ENCODE results near the gene SYT5. TPM values are rescaled to one million over a fixed set of nuclear protein-coding genes. Genes with fewer than 3 reads are reported as not detected.
"Not testable (repeated sequence)": the region's sequence is repeated elsewhere in the genome, so short reads cannot be mapped to it uniquely, and the experiment has no call there.

The SYT5 gene
- polyA plus RNA-seq, 4 donors = 0.22 to 4.7 (median 1.1) TPM

DNA sequence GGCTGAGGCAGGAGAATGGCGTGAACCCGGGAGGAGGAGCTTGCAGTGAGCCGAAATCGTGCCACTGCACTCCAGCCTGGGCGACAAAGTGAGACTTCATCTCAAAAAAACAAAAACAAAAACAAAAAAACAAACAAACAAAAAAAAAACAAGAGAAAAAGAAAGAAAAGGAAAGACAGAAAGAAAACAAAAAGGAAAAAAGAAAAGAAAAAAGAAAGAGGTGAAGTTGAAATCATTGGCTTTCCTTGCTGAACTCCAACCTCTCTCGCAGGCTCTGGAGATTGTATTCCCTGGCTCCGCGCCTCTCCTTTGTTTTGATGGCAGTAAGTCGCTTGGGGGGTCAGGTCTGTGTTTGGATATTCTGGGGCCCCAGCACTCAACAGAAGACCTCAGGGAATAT lies 7.8 kb downstream of the SYT5 start:
- not testable (repeated sequence) for DNase-seq; H3K9me3 ChIP-seq (ENCODE audit: control insufficient read depth in 2 of 2, insufficient read depth in 1 of 2, low read depth in 1 of 2, low read length in 1 of 2); FAIRE-seq; H3K4me3 ChIP-seq (ENCODE audit: low read depth in 1 of 3, low read length in 3 of 3); H3K27ac ChIP-seq (ENCODE audit: low read depth in 1 of 3, low read length in 2 of 3); H3K36me3 ChIP-seq (ENCODE audit: control insufficient read depth in 3 of 3, insufficient read depth in 2 of 3, low read depth in 1 of 3, low read length in 3 of 3); H3K4me1 ChIP-seq (ENCODE audit: control insufficient read depth in 3 of 3, insufficient read depth in 2 of 3, low read depth in 1 of 3, low read length in 2 of 3)
- 48 to 62% (median 55%) methylated on average over 9 of the region's 9 CpGs for WGBS, 3 donors
- peaks cover 7 to 77% (median 47%) of the 10 kb centered on the region in 3 donors for H3K27me3 ChIP-seq (ENCODE audit: control insufficient read depth in 3 of 3, insufficient read depth in 3 of 3, low read length in 3 of 3)

DNA sequence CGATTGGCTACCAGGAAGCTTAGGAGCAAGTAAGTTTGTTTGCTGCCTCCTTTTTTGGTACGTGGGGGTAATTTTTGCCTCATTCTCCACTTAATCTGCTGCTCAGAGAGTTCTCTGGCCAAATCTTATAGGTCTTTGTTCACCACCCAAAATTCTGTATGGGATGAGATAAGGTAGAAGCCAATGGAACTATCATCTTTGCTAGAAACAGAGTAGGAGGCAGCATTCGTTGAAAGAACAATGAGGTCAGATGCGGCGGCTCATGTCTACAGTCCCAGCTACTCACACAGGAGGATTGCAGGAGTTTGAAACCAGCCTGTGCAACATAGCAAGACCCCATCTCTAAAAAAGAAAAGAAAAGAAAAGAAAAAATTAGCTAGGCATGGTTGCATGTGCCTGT lies 8.6 kb downstream of the SYT5 start:
- no peak for DNase-seq
- Histone ChIP-seq H3K27ac (ENCODE audit: low read depth in 1 of 3, low read length in 2 of 3) (no peak overlapping the region), H3K4me3 (ENCODE audit: low read depth in 1 of 3, low read length in 3 of 3) (no peak overlapping the region), H3K9me3 (ENCODE audit: control insufficient read depth in 2 of 2, insufficient read depth in 1 of 2, low read depth in 1 of 2, low read length in 1 of 2) (peaks cover 0 to 4% of the 10 kb centered on the region in 2 donors), H3K36me3 (ENCODE audit: control insufficient read depth in 3 of 3, insufficient read depth in 2 of 3, low read depth in 1 of 3, low read length in 3 of 3) (no peaks in the 10 kb centered on the region), H3K4me1 (ENCODE audit: control insufficient read depth in 3 of 3, insufficient read depth in 2 of 3, low read depth in 1 of 3, low read length in 2 of 3) (peaks cover 2 to 11% (median 3%) of the 10 kb centered on the region in 3 donors), H3K27me3 (ENCODE audit: control insufficient read depth in 3 of 3, insufficient read depth in 3 of 3, low read length in 3 of 3) (peaks cover 7 to 69% (median 41%) of the 10 kb centered on the region in 3 donors)
- no peak for FAIRE-seq
- 70 to 74% (median 74%) methylated on average over 5 of the region's 5 CpGs for WGBS, 3 donors

DNA sequence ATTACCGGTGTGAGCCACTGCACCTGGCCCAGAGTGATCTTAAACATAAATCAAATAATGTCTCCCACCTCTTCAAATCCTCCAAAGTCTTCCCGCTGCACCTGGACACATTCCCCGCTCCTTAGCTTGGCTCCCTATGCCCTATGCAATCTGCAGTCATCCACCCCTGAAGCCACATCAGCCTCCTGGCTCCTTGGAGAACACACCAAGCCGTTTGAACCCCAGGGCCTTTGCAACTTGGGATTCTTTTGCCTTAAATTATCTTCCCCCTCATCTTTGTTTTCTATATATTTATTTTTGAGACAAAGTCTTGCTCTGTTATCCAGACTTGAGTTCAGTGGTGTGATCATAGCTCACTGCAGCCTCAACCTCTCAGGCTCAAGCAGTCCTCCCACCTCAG lies 11.0 kb downstream of the SYT5 start:
- H3K4me1 ChIP-seq (ENCODE audit: control insufficient read depth in 3 of 3, insufficient read depth in 2 of 3, low read depth in 1 of 3, low read length in 2 of 3) = peaks cover 2 to 11% (median 3%) of the 10 kb centered on the region in 3 donors
- 60 to 66% (median 64%) methylated on average over 4 of the region's 4 CpGs for WGBS, 3 donors
- peaks cover 0 to 47% (median 29%) of the 10 kb centered on the region in 3 donors for H3K27me3 ChIP-seq (ENCODE audit: control insufficient read depth in 3 of 3, insufficient read depth in 3 of 3, low read length in 3 of 3)
- H3K9me3 ChIP-seq (ENCODE audit: control insufficient read depth in 2 of 2, insufficient read depth in 1 of 2, low read depth in 1 of 2, low read length in 1 of 2) = no peaks in the 10 kb centered on the region
- FAIRE-seq (no peak), DNase-seq (no peak)
- H3K4me3 ChIP-seq (ENCODE audit: low read depth in 1 of 3, low read length in 3 of 3) = no peak overlapping the region
- no peak overlapping the region for H3K27ac ChIP-seq (ENCODE audit: low read depth in 1 of 3, low read length in 2 of 3)
- H3K36me3 ChIP-seq (ENCODE audit: control insufficient read depth in 3 of 3, insufficient read depth in 2 of 3, low read depth in 1 of 3, low read length in 3 of 3) = no peaks in the 10 kb centered on the region

DNA sequence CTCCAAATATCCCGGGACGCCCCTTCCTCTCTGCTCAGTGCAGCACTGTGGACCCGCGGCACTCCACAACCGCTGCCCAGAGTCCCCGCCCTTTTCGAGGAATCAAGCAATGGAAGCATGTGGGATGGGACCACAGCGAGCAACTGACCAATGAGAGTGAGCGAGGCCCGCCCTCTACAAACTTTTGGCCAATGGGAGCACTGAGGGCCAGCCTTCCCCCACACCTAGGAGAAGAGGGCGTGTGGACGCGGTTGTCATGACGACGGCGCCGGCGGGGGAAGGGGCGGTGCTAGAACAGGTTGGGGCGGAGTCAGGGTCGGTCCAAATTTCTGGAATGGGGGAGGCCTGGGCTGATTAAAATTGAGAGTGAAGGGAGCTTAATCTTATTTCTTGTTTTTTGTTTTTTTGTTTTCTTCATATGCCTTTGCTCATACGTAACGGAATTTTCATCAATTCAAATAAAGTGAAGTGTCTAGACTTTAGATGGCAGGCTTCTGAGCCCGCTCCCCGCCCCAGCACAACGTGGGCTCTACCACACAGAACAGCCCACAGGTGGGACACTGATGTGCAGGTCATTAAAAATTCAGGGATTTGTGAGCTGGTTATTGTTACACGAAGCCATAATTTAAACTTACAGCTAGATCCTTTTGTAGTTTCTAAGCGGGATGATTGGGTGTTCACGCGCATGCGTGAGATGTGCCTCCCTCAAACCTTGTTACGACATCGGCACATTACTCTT lies 13.4 kb downstream of the SYT5 start, which contains the start of gene DNAAF3:
Gene DNAAF3, minus strand, starts transcription at position 84 of the 739 bp plus-strand sequence. CDS start 200 bp downstream, outside the sequence.
- H3K27ac ChIP-seq (ENCODE audit: low read depth in 1 of 3, low read length in 2 of 3) = no peak within 1 kb of the TSS
- peak within 1 kb of the TSS in 2 of 3 donors; percentile 10 to 42 for H3K4me3 ChIP-seq (ENCODE audit: low read depth in 1 of 3, low read length in 3 of 3)
- no peaks in the 10 kb centered on the region for H3K9me3 ChIP-seq (ENCODE audit: control insufficient read depth in 2 of 2, insufficient read depth in 1 of 2, low read depth in 1 of 2, low read length in 1 of 2)
- peaks cover 0 to 43% (median 25%) of the 10 kb centered on the region in 3 donors for H3K27me3 ChIP-seq (ENCODE audit: control insufficient read depth in 3 of 3, insufficient read depth in 3 of 3, low read length in 3 of 3)
- peaks cover 0 to 4% (median 0%) of the 10 kb centered on the region in 3 donors for H3K4me1 ChIP-seq (ENCODE audit: control insufficient read depth in 3 of 3, insufficient read depth in 2 of 3, low read depth in 1 of 3, low read length in 2 of 3)
- DNase-seq (peak; percentile 96 to 97), FAIRE-seq (no peak)
- no peaks in the 10 kb centered on the region for H3K36me3 ChIP-seq (ENCODE audit: control insufficient read depth in 3 of 3, insufficient read depth in 2 of 3, low read depth in 1 of 3, low read length in 3 of 3)
- WGBS, 3 donors = 1 to 2% (median 1%) methylated on average over 30 to 33 of the region's 33 CpGs

DNA sequence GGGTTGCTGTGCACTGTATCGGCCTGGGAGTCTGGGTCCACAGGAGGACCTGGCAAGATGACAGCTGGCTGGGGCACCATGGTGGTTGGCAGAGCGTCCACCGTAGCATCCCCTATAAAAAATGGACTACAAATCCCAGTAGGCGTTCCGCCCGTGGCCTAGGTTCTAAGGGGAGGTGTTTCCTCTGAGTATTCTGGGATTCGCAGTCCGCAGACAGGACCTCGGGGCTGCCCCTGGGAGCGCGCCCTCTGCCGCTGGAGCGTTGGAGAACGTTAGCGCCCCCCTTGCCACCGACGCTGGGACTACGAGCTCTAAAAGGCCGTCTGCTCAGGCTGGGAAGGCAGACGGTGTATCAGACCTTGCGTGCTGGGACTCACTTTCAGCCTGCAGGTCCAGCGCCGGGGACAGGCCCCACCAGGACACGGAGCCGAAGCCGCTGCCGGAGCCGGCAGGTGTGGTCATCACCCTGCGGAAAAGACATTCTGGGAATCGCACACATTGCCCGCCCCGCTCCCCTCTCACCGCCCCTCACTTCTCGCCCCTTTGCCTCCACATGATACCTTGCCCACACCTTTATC lies 14.0 kb downstream of the SYT5 start:
- no peaks in the 10 kb centered on the region for H3K36me3 ChIP-seq (ENCODE audit: control insufficient read depth in 3 of 3, insufficient read depth in 2 of 3, low read depth in 1 of 3, low read length in 3 of 3)
- H3K27me3 ChIP-seq (ENCODE audit: control insufficient read depth in 3 of 3, insufficient read depth in 3 of 3, low read length in 3 of 3) = peaks cover 0 to 43% (median 26%) of the 10 kb centered on the region in 3 donors
- H3K4me3 ChIP-seq (ENCODE audit: low read depth in 1 of 3, low read length in 3 of 3) = peak overlapping the region in 2 of 3 donors; percentile 10 to 42
- no peak for FAIRE-seq
- no peak overlapping the region for H3K27ac ChIP-seq (ENCODE audit: low read depth in 1 of 3, low read length in 2 of 3)
- 1 to 4% (median 2%) methylated on average over 29 to 34 of the region's 34 CpGs for WGBS, 3 donors
- peak; percentile 69 to 87 for DNase-seq
- no peaks in the 10 kb centered on the region for H3K9me3 ChIP-seq (ENCODE audit: control insufficient read depth in 2 of 2, insufficient read depth in 1 of 2, low read depth in 1 of 2, low read length in 1 of 2)
- H3K4me1 ChIP-seq (ENCODE audit: control insufficient read depth in 3 of 3, insufficient read depth in 2 of 3, low read depth in 1 of 3, low read length in 2 of 3) = peaks cover 0 to 4% (median 0%) of the 10 kb centered on the region in 3 donors

DNA sequence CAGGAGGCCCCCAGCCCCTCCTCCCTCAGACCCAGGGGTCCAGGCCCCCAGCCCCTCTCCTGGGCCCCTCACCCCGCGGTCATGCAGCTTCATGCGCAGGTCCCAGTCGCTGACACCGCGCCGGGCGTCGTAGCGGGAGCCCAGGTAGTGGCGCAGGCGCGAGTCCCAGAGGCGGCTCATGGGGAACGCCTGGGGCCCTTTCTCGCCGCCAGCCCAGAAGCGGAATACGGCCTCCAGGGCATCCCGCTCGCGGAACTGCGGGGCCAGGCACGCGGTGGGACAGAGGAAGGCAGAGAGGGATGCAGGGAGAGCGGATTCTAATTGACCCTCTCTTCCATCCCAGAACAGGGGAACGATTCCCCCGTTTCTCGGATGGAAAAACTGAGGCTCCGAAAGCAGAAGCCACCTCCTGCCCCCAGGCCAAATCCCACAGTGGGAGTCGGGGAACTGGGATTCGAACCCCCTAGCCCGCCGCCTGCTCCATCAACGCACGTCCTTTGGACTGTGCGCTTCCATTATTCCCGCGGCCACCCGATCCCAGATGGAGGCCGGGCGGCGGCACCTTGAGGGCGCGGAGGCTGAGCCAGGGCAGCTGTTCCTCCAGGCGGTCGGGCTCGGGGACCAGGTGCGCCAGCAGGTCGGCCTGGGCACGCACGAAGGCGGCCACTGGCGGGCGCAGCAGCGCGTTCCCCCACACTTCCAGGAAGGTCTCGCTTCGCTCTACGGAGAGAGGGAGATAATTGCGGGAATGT lies 18.3 kb downstream of the SYT5 start:
- H3K27ac ChIP-seq (ENCODE audit: low read depth in 1 of 3, low read length in 2 of 3) = no peak overlapping the region
- no peaks in the 10 kb centered on the region for H3K36me3 ChIP-seq (ENCODE audit: control insufficient read depth in 3 of 3, insufficient read depth in 2 of 3, low read depth in 1 of 3, low read length in 3 of 3)
- no peak for FAIRE-seq
- no peaks in the 10 kb centered on the region for H3K9me3 ChIP-seq (ENCODE audit: control insufficient read depth in 2 of 2, insufficient read depth in 1 of 2, low read depth in 1 of 2, low read length in 1 of 2)
- H3K4me3 ChIP-seq (ENCODE audit: low read depth in 1 of 3, low read length in 3 of 3) = no peak overlapping the region
- peaks cover 0 to 59% (median 17%) of the 10 kb centered on the region in 3 donors for H3K27me3 ChIP-seq (ENCODE audit: control insufficient read depth in 3 of 3, insufficient read depth in 3 of 3, low read length in 3 of 3)
- DNase-seq = no peak
- 21 to 25% (median 25%) methylated on average over 52 to 61 of the region's 61 CpGs for WGBS, 3 donors
- peaks cover 0 to 5% (median 0%) of the 10 kb centered on the region in 3 donors for H3K4me1 ChIP-seq (ENCODE audit: control insufficient read depth in 3 of 3, insufficient read depth in 2 of 3, low read depth in 1 of 3, low read length in 2 of 3)

DNA sequence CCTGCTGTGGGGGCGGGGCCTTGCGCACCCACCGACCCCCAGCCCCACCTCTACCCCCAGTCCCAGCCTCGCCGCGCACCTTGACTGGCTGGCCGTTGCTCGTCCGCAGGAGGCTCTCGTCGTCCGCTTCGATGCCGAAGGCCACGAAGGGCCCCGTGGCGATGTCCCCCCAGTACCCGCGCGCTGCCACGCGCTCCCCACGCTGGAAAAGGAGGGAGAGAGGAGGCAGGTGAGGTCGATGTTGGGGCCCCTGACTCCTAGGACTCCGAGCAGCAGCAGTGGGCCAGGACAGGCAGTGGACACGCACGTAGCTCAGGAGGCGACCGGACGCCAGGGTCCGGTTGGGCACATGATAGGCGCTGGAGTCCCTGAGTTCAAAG lies 19.1 kb downstream of the SYT5 start:
- DNase-seq (no peak), FAIRE-seq (no peak)
- peaks cover 0 to 9% (median 0%) of the 10 kb centered on the region in 3 donors for H3K4me1 ChIP-seq (ENCODE audit: control insufficient read depth in 3 of 3, insufficient read depth in 2 of 3, low read depth in 1 of 3, low read length in 2 of 3)
- WGBS, 3 donors = 15 to 32% (median 30%) methylated on average over 28 to 32 of the region's 32 CpGs
- H3K9me3 ChIP-seq (ENCODE audit: control insufficient read depth in 2 of 2, insufficient read depth in 1 of 2, low read depth in 1 of 2, low read length in 1 of 2) = no peaks in the 10 kb centered on the region
- no peak overlapping the region for H3K27ac ChIP-seq (ENCODE audit: low read depth in 1 of 3, low read length in 2 of 3)
- H3K27me3 ChIP-seq (ENCODE audit: control insufficient read depth in 3 of 3, insufficient read depth in 3 of 3, low read length in 3 of 3) = peaks cover 0 to 66% (median 18%) of the 10 kb centered on the region in 3 donors
- no peaks in the 10 kb centered on the region for H3K36me3 ChIP-seq (ENCODE audit: control insufficient read depth in 3 of 3, insufficient read depth in 2 of 3, low read depth in 1 of 3, low read length in 3 of 3)
- H3K4me3 ChIP-seq (ENCODE audit: low read depth in 1 of 3, low read length in 3 of 3) = no peak overlapping the region
